AG08396 (cell line): ENCODE results near the gene MACF1.

Experiments
- DNase-seq: peaks from one replicate; pipeline ENCODE4 v3.0.0; 2012; ENCODE audit warnings: low spot score, mixed read lengths

Gene MACF1

GRCh38 chr1:39214998-39215873 is 10.7 kb downstream of the MACF1 start:
- no peak for DNase-seq

- no peak for DNase-seq
Measured at GRCh38 chr1:39216771-39217170, 12.3 kb downstream of the MACF1 start.

GRCh38 chr1:39220891-39221870 is 16.7 kb downstream of the MACF1 start:
- DNase-seq, result no peak

GRCh38 chr1:39224295-39224829 is 19.9 kb downstream of the MACF1 start:
- no peak for DNase-seq

GRCh38 chr1:39226836-39227235 is 22.3 kb downstream of the MACF1 start:
- DNase-seq, result no peak

- DNase-seq, result no peak
Measured at GRCh38 chr1:39228252-39228651, 23.8 kb downstream of the MACF1 start.

- DNase-seq, result no peak
Measured at GRCh38 chr1:39229504-39229903, 25.0 kb downstream of the MACF1 start.

- peak; percentile 73 for DNase-seq
Measured at GRCh38 chr1:39230261-39231190, 26.0 kb downstream of the MACF1 start.

- DNase-seq, result no peak
Measured at GRCh38 chr1:39236971-39237370, 32.5 kb downstream of the MACF1 start.

GRCh38 chr1:39238476-39238875 is 34.0 kb downstream of the MACF1 start:
- peak; percentile 66 for DNase-seq

GRCh38 chr1:39239968-39240367 is 35.5 kb downstream of the MACF1 start:
- no peak for DNase-seq

GRCh38 chr1:39243302-39243701 is 38.8 kb downstream of the MACF1 start:
- no peak for DNase-seq

- no peak for DNase-seq
Measured at GRCh38 chr1:39250460-39251240, 46.2 kb downstream of the MACF1 start.

- DNase-seq, result no peak
Measured at GRCh38 chr1:39255222-39255621, 50.7 kb downstream of the MACF1 start.

- DNase-seq, result peak; percentile 68
Measured at GRCh38 chr1:39258146-39258924, 53.8 kb downstream of the MACF1 start.

GRCh38 chr1:39258925-39259244 is 54.4 kb downstream of the MACF1 start:
- no peak for DNase-seq

- no peak for DNase-seq
Measured at GRCh38 chr1:39261712-39262221, 57.3 kb downstream of the MACF1 start.

GRCh38 chr1:39262802-39263201 is 58.3 kb downstream of the MACF1 start:
- DNase-seq, result no peak

- no peak for DNase-seq
Measured at GRCh38 chr1:39266269-39266668, 61.8 kb downstream of the MACF1 start.

GRCh38 chr1:39266792-39267191 is 62.3 kb downstream of the MACF1 start:
- no peak for DNase-seq
